Measurements from ENCODE around the gene SLFN5.

GRCh38 chr17:35218915-35219314 is 24.0 kb upstream of the SLFN5 start:
- TF ChIP-seq CTCF (IDR thresholded peaks at IDR 0.05) = no peak
- TF ChIP-seq POLR2A (IDR thresholded peaks at IDR 0.05) = no peak
